22Rv1 (cell line): ENCODE measurements around the gene LRRC66.

Source experiments
- H3K27ac ChIP-seq: fragments of 450-650 bp; 2 replicates; pipeline ENCODE4 v1.5.1; 2017
- ZFX ChIP-seq: fragments of 450-650 bp; IDR thresholded peaks from 2 replicates; pipeline ENCODE4 v1.6.1; 2017; ENCODE audit warnings: antibody characterized with exemption, borderline replicate concordance
- TF ChIP-seq, protein P1 (sequence below): fragments of 450-650 bp; IDR thresholded peaks from 2 replicates; pipeline ENCODE4 v1.5.1; 2017; ENCODE audit warnings: mild to moderate bottlenecking

LRRC66 gene

DNA sequence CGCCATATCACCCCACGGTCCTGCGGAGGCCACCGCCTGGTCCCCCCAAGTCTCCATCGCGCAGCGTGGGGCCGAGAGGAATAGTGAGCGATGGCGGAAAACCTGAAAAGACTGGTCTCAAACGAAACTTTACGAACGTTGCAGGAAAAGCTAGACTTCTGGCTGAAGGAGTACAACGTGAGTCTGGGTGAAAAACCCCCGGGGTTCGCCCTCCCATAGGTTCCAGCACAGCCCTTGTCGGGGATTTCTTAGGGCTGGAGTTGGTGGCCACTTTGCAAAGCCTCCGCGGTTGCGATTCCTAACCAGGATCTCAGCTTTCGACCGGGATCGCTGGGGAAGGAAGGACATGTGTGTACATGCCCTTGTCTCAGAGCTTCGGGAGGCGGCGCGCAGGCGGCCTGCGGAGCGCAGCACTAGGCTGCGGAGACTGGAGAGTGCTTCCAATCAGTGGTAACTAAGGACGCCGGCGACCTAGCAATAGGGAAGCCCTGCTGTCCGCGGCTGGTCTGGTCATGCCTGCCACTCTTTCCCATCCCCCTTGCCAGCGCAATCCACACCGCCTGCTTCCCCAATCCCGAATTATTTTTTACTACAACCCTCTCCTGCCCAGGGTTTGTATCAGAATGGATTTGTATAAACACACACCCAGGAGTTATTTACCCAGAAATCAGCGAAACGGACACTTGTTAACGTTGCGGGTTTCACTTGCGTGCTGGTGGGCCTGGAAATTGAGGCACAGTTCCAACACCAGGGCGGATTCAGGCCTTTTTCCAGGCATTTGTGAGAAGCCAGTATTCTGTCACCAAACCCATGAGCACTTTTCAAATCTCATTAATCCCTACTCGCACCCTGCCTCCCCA is 31.7 kb upstream of the LRRC66 start:
- TF ChIP-seq, protein P1, sequence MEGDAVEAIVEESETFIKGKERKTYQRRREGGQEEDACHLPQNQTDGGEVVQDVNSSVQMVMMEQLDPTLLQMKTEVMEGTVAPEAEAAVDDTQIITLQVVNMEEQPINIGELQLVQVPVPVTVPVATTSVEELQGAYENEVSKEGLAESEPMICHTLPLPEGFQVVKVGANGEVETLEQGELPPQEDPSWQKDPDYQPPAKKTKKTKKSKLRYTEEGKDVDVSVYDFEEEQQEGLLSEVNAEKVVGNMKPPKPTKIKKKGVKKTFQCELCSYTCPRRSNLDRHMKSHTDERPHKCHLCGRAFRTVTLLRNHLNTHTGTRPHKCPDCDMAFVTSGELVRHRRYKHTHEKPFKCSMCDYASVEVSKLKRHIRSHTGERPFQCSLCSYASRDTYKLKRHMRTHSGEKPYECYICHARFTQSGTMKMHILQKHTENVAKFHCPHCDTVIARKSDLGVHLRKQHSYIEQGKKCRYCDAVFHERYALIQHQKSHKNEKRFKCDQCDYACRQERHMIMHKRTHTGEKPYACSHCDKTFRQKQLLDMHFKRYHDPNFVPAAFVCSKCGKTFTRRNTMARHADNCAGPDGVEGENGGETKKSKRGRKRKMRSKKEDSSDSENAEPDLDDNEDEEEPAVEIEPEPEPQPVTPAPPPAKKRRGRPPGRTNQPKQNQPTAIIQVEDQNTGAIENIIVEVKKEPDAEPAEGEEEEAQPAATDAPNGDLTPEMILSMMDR, result no peak
- peak overlapping the region; percentile 68 for H3K27ac ChIP-seq

DNA sequence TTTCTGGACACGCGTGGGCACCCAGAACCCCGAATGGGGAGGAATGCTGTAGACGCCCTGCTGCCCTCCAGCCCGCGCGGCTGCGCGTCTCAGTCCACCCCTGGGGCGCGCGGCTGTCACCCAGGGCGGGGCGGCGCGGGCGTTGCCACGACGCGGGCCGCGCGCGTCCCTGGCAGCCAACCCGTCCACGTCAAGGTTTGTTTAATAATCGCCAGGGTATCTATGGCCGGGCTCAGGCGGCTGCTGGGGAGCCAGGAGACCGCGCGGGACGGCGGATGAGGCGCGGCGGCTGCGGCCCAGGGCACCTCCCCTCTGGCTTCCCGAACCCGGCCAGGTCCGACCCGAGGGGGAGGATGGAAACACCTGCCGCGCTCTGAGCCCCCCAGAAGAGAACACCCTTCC is 31.1 kb upstream of the LRRC66 start, which contains the start of gene SPATA18:
Gene SPATA18, plus strand, starts transcription at position 92 of the 402 bp plus-strand sequence. CDS start 401 bp downstream, outside the sequence.
- H3K27ac ChIP-seq, result peak within 1 kb of the TSS; percentile 68

DNA sequence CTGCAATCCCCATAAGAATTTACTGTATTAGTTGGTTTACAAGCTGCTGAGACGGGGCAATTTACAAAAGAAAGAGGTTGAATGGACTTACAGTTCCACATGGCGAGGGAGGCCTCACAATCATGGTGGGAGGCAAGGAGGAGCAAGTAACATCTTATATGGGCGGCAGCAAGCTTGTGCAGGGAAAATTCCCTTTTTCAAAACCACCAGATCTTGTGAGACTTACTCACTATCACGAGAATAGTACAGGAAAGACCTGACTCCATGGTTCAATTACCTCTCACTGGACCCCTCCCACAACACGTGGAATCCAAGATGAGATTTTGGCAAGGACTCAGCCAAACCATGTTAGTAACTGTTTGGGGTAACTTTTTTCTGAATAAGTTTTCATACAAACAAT is 29.1 kb upstream of the LRRC66 start:
- TF ChIP-seq ZFX, result no peak
- TF ChIP-seq, protein P1, result no peak

More for the DNA sequence above, 31.1 kb upstream of the LRRC66 start, which contains the start of gene SPATA18:
- TF ChIP-seq, protein P1, result no peak
- TF ChIP-seq ZFX, result no peak

DNA sequence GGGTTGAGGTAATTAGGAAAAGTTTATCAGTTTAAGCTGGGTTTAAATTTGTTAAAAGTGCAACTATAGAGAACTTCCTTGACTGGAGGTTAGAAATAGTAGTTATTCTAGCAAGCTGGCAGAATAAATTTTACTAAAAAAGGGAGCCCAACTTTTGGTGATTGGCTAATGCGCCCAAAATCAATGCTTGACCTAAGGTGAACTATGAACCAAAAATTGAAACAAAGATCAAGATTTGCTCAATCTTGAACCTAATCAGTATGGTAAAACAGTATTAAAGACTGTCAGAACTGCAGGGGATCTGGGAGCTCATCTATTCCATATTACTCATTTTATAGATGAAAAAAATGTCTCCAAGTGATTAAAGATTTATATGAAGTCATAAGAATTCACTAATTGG is 24.9 kb upstream of the LRRC66 start:
- TF ChIP-seq ZFX, result no peak
- TF ChIP-seq, protein P1, result no peak
- no peak overlapping the region for H3K27ac ChIP-seq

More for the DNA sequence above, 29.1 kb upstream of the LRRC66 start:
- no peak overlapping the region for H3K27ac ChIP-seq

DNA sequence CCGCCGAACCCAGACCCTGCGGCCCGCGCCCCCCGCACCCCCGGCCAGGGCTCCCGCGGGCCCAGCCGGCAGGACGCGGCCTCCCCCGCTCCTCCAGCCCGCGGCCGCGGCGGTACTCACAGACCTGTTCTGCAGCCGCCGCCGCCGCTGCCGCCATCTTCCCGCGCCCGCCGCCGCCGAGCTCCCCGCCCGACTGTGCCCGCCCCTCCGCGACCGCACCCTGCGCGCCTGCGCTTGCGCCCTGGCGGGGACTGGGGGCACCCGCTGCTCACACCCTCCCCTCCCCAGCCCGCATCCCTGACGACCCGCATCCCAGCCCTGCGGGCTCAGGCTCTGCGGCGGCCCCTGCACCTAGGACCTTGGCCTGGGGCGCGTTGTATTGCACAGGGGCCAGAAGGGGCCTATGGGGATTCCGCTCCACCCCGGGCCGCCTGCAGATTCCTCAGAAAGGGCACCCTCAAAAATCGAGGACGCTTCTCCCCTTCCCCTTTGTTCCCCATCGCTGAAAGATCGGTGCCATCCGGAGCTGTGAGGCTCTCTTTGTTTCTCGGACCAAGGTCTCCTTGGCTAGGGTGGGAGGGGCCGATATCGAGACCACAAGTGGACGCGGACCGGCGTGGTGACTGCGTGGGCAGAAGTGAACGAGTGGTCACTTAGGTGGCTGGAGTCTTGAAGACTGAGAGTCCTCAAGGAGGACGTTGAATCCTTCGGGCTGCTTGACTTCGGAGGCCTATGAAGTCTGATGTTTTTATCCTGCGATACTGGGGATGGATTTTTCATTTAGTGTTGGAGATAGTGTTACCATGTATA is 18.1 kb upstream of the LRRC66 start, which contains the start of gene SGCB:
Gene SGCB, minus strand, starts transcription at position 197 of the 810 bp plus-strand sequence. Its CDS starts 40 bp downstream, at position 157.
- no peak for TF ChIP-seq ZFX
- TF ChIP-seq, protein P1, result no peak
- H3K27ac ChIP-seq, result no peak within 1 kb of the TSS

DNA sequence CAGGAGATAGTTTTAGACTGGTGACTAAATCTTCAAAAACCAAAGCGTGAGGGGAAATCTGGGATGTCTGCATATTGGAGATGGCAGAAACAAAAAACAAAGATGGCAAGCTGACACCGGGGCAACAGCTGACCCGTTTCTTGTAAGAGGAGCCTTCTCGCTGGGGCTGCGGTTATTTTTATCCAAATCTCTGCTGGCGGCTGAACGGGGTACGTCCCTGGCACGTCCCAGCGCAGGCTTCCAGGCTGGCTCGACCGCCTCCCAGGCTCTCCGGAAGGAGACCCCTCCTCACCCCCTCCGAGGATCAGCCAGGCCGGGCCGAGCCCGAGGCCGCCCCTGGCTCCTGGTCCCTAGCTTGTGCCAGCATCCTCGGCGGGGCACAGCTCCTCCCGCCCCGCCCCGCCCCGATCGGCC is 17.5 kb upstream of the LRRC66 start:
- no peak overlapping the region for H3K27ac ChIP-seq
- TF ChIP-seq, protein P1, result no peak
- no peak for TF ChIP-seq ZFX
